Right atrium auricular region (tissue), 2 donors: ENCODE data around the gene SLC6A13. TPM values are rescaled to one million over a fixed set of nuclear protein-coding genes. Genes with fewer than 3 reads are reported as not detected.
"Not testable (repeated sequence)": the region's sequence is repeated elsewhere in the genome, so short reads cannot be mapped to it uniquely, and the experiment has no call there.

ENCODE experiments used
- DNase-seq: peaks from one replicate; pipeline ENCODE4 v3.0.0-alpha.2; 2019; ENCODE audit warnings: low spot score
- H3K27ac ChIP-seq, 2 donors: fragments of 200-600 bp; sonication (generic); 1 replicate in 1 of 2; 2 replicates in 1 of 2; pipeline ENCODE4 v1.5.1; 2016 to 2019
- H3K27me3 ChIP-seq, 2 donors: fragments of 200-600 bp; sonication (generic); one replicate each; pipeline versions ENCODE4 v1.5.1 to v1.6.0; 2017 to 2019
- H3K36me3 ChIP-seq: fragments of 200-600 bp; sonication (generic); one replicate; pipeline ENCODE4 v1.5.1; 2016
- H3K4me1 ChIP-seq, 2 donors: fragments of 200-600 bp; sonication (generic); one replicate each; pipeline versions ENCODE4 v1.5.1 to v1.6.0; 2017 to 2019
- H3K4me3 ChIP-seq, 2 donors: fragments of 200-600 bp; sonication (generic); 1 replicate in 1 of 2; 2 replicates in 1 of 2; pipeline ENCODE4 v1.5.1; 2017 to 2019; ENCODE audit warnings: mild to moderate bottlenecking in 1 of 2, moderate library complexity in 1 of 2
- H3K9me3 ChIP-seq, 2 donors: fragments of 200-600 bp; sonication (generic); one replicate each; pipeline ENCODE4 v1.5.1; 2019
- total RNA-seq, 2 donors: library from RNA; depleted of rRNA; stranded (reverse); fragments of >200 nt; gene quantifications; one replicate each; pipeline ENCODE4 v1.1.0, GENCODE V29; 2016
- TF ChIP-seq, protein P1 (sequence below), 2 donors: fragments of 200-600 bp; sonication (generic); IDR thresholded peaks; one replicate each; pipeline ENCODE4 v1.5.1; 2019; ENCODE audit warnings: antibody characterized with exemption in 2 of 2

Gene SLC6A13
- 1 to 10 TPM; 2.1 to 2.3 TPM for total RNA-seq

DNA sequence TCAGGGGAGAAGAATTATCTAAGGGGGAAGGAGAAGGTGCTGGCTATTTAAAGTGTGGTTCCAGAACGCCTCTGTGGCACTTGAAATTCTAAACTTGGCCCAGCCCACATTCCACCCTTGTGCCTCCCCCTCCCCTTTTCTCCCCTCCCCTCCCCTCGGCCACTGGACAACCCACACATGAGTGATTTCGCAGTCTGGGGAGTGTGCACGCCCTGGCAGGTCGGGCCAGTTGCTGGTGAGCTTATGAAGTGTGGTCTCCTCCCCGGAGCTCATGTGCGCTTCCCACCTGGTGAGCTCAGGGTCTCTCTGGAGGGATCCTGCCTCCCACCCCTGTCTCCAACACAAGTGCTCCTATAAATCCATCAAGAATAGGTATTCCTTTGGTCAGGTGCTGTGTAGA, at the start of gene SLC6A13:
Gene SLC6A13 (minus strand): TSS at position 20 of the 400 bp plus-strand sequence. CDS start 2,784 bp downstream, outside the sequence.
- Histone ChIP-seq H3K4me3 (no peak within 1 kb of the TSS), H3K27me3 (no peaks in the 10 kb centered on the region), H3K4me1 (peaks cover 0 to 13% of the 10 kb centered on the region in 2 donors), H3K36me3 (no peaks in the 10 kb centered on the region), H3K9me3 (no peaks in the 10 kb centered on the region), H3K27ac (no peak within 1 kb of the TSS)
- TF ChIP-seq, protein P1, sequence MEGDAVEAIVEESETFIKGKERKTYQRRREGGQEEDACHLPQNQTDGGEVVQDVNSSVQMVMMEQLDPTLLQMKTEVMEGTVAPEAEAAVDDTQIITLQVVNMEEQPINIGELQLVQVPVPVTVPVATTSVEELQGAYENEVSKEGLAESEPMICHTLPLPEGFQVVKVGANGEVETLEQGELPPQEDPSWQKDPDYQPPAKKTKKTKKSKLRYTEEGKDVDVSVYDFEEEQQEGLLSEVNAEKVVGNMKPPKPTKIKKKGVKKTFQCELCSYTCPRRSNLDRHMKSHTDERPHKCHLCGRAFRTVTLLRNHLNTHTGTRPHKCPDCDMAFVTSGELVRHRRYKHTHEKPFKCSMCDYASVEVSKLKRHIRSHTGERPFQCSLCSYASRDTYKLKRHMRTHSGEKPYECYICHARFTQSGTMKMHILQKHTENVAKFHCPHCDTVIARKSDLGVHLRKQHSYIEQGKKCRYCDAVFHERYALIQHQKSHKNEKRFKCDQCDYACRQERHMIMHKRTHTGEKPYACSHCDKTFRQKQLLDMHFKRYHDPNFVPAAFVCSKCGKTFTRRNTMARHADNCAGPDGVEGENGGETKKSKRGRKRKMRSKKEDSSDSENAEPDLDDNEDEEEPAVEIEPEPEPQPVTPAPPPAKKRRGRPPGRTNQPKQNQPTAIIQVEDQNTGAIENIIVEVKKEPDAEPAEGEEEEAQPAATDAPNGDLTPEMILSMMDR (IDR thresholded peaks at IDR 0.05), result no peak
- DNase-seq, result no peak

GRCh38 chr12:308511-308910, 45.9 kb upstream of the SLC6A13 start:
- H3K27me3 ChIP-seq, result no peaks in the 10 kb centered on the region
- TF ChIP-seq, protein P1 (IDR thresholded peaks at IDR 0.05), result no peak
- no peak overlapping the region for H3K27ac ChIP-seq
- no peak overlapping the region for H3K4me3 ChIP-seq
- H3K9me3 ChIP-seq, result no peaks in the 10 kb centered on the region
- H3K4me1 ChIP-seq, result no peaks in the 10 kb centered on the region
- H3K36me3 ChIP-seq, result peaks cover 84% of the 10 kb centered on the region
- DNase-seq, result no peak

DNA sequence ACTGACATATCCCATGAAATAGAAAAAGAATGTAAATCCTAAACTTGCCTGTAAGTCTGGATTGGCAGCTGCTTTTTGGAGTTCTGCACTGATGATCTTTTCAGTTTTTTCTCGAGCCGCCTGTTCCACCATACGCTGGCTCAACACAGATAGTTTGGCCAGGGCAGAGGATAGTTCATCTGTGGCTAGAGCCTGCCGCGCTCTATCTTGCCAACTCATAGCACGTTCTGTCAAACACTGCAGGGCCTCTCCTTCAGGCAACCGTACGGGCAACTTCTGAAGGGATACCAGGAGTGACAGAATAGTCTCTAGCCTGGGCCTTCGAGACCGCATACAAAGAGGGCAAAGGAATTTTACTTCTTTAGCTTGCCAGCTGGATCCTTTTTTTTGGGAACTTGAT, 44.8 kb upstream of the SLC6A13 start:
- H3K4me3 ChIP-seq, result no peak overlapping the region
- no peaks in the 10 kb centered on the region for H3K27me3 ChIP-seq
- H3K36me3 ChIP-seq, result peaks cover 81% of the 10 kb centered on the region
- TF ChIP-seq, protein P1 (IDR thresholded peaks at IDR 0.05), result no peak
- H3K27ac ChIP-seq, result no peak overlapping the region
- no peaks in the 10 kb centered on the region for H3K4me1 ChIP-seq
- no peak for DNase-seq
- H3K9me3 ChIP-seq, result peaks cover 0 to 5% of the 10 kb centered on the region in 2 donors

DNA sequence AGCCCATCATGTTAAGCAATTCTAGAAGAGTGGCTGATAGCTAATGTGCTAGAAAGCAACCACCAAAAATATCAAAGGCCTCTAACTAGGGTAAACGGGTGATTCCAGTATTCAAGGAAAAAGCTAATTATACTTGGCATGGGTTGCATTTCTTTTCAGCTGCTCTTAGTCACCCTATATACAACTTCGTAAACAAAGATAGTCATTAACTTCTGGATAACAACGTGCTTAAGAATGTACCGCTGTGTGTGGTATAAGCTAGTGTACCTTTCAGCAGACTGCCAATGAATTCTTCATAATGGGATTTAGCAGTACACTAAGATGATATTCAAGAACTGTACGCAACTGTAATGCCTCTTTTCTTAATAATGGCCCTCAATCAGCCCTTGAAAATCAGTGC, 42.2 kb upstream of the SLC6A13 start:
- Histone ChIP-seq H3K27me3 (no peaks in the 10 kb centered on the region), H3K9me3 (peaks cover 0 to 9% of the 10 kb centered on the region in 2 donors), H3K27ac (no peak overlapping the region), H3K4me1 (no peaks in the 10 kb centered on the region), H3K36me3 (peaks cover 55% of the 10 kb centered on the region), H3K4me3 (no peak overlapping the region)
- TF ChIP-seq, protein P1 (IDR thresholded peaks at IDR 0.05), result no peak
- no peak for DNase-seq

DNA sequence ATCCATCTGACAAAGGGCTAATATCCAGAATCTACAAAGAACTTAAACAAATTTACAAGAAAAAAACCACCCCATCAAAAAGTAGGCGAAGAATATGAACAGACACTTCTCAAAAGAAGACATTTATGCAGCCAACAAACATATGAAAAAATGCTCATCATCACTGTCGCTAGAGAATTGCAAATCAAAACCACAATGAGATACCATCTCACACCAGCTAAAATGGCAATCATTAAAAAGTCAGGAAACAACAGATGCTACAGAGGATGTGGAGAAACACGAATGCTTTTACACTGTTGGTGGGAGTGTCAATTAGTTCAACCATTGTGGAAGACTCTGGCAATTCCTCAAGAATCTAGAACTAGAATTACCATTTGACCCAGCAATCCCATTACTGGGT, 40.1 kb upstream of the SLC6A13 start:
- peaks cover 0 to 18% of the 10 kb centered on the region in 2 donors for H3K9me3 ChIP-seq
- DNase-seq, result not testable (repeated sequence)

DNA sequence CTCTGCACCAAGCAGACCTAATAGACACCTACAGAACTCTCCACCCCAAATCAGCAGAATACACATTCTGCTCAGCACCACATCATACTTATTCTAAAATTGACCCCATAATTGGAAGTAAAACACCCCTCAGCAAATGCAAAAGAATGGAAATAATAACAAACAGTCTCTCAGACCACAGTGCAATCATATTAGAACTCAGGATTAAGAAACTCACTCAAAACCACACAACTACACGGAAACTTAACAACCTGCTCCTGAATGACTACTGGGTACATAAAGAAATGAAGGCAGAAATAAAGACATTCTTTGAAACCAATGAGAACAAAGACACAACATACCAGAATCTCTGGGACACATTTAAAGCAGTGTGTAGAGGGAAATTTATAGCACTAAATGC, 37.5 kb upstream of the SLC6A13 start:
- Histone ChIP-seq H3K9me3 (peaks cover 0 to 18% of the 10 kb centered on the region in 2 donors), H3K36me3 (peaks cover 46% of the 10 kb centered on the region)
- H3K4me3 ChIP-seq, H3K4me1 ChIP-seq, H3K27ac ChIP-seq, DNase-seq, H3K27me3 ChIP-seq: not testable (repeated sequence)

More for the DNA sequence above, 40.1 kb upstream of the SLC6A13 start:
- not testable (repeated sequence) for H3K4me3 ChIP-seq, H3K27me3 ChIP-seq, H3K27ac ChIP-seq, H3K4me1 ChIP-seq
- H3K36me3 ChIP-seq, result peaks cover 47% of the 10 kb centered on the region

GRCh38 chr12:299511-299910, 36.9 kb upstream of the SLC6A13 start:
- H3K4me3 ChIP-seq, H3K27ac ChIP-seq, H3K27me3 ChIP-seq, DNase-seq, H3K4me1 ChIP-seq: not testable (repeated sequence)
- peaks cover 0 to 18% of the 10 kb centered on the region in 2 donors for H3K9me3 ChIP-seq
- peaks cover 46% of the 10 kb centered on the region for H3K36me3 ChIP-seq

DNA sequence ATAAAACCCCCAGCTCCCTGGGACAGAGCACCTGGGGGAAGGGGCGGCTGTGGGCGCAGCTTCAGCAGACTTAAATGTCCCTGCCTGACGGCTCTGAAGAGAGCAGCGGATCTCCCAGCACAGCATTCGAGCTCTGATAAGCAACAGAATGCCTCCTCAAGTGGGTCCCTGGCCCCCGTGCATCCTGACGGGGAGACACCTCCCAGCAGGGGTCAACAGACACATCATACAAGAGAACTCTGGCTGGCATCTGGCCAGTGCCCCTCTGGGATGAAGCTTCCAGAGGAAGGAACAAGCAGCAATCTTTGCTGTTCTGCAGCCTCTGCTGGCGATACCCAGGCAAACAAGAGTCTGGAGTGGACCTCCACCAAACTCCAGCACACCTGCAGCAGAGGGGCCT, 35.4 kb upstream of the SLC6A13 start:
- not testable (repeated sequence) for DNase-seq, H3K4me3 ChIP-seq, H3K27ac ChIP-seq, H3K27me3 ChIP-seq, H3K4me1 ChIP-seq
- peaks cover 46% of the 10 kb centered on the region for H3K36me3 ChIP-seq
- peaks cover 0 to 18% of the 10 kb centered on the region in 2 donors for H3K9me3 ChIP-seq
